HG03175 (cell line): ENCODE data around the gene CHSY1.
A peak's percentile ranks its signal among the peaks of the same experiment; 100 is the strongest.

Experiments
- ATAC-seq: cut with Tn5 transposase; IDR thresholded peaks from one replicate; pipeline ENCODE4 v1.9.1; 2021; ENCODE audit warnings: mild to moderate bottlenecking, moderate library complexity; ENCODE audit not compliant: unreplicated experiment

CHSY1 gene

GRCh38 chr15:101189409-101190091, 62.3 kb downstream of the CHSY1 start:
- no peak for ATAC-seq

GRCh38 chr15:101188637-101189408, 63.0 kb downstream of the CHSY1 start:
- ATAC-seq, result peak; percentile 59

GRCh38 chr15:101187820-101188636, 63.8 kb downstream of the CHSY1 start:
- ATAC-seq, result peak; percentile 85

GRCh38 chr15:101185770-101186169, 66.1 kb downstream of the CHSY1 start:
- ATAC-seq, result no peak

GRCh38 chr15:101185336-101185735, 66.5 kb downstream of the CHSY1 start:
- ATAC-seq, result no peak

GRCh38 chr15:101184830-101185229, 67.0 kb downstream of the CHSY1 start:
- no peak for ATAC-seq

GRCh38 chr15:101183931-101184305, 67.9 kb downstream of the CHSY1 start:
- ATAC-seq, result no peak

GRCh38 chr15:101183226-101183930, 68.5 kb downstream of the CHSY1 start:
- no peak for ATAC-seq

GRCh38 chr15:101182215-101182614, 69.6 kb downstream of the CHSY1 start:
- ATAC-seq, result no peak

GRCh38 chr15:101181349-101181748, 70.5 kb downstream of the CHSY1 start:
- no peak for ATAC-seq

- ATAC-seq, result no peak
Measured at GRCh38 chr15:101180620-101181307, 71.1 kb downstream of the CHSY1 start.

- no peak for ATAC-seq
Measured at GRCh38 chr15:101179341-101180153, 72.3 kb downstream of the CHSY1 start.

GRCh38 chr15:101178931-101179330, 72.9 kb downstream of the CHSY1 start:
- ATAC-seq, result no peak

GRCh38 chr15:101178479-101178878, 73.4 kb downstream of the CHSY1 start:
- ATAC-seq, result no peak

GRCh38 chr15:101177866-101178265, 74.0 kb downstream of the CHSY1 start:
- ATAC-seq, result no peak

GRCh38 chr15:101176625-101177024, 75.2 kb downstream of the CHSY1 start:
- no peak for ATAC-seq

- no peak for ATAC-seq
Measured at GRCh38 chr15:101175401-101175800, 76.4 kb downstream of the CHSY1 start.

- ATAC-seq, result no peak
Measured at GRCh38 chr15:101174152-101174920, 77.5 kb downstream of the CHSY1 start.
